HEK293 (cell line): ENCODE measurements around the gene ANKRD40.

Experiments
- HOXC10 ChIP-seq: sonication (generic); formaldehyde crosslinking; IDR thresholded peaks from 2 replicates; pipeline ENCODE4 v1.8.1; 2023; ENCODE audit warnings: mild to moderate bottlenecking, missing genetic modification reagents
- KLF7 ChIP-seq: fragments of 450-650 bp; formaldehyde crosslinking; IDR thresholded peaks from 2 replicates; pipeline ENCODE4 v1.5.1; 2016; ENCODE audit warnings: missing biosample characterization, missing genetic modification characterization, borderline replicate concordance
- OVOL3 ChIP-seq: fragments of 450-650 bp; formaldehyde crosslinking; IDR thresholded peaks from 2 replicates; pipeline ENCODE4 v1.5.1; 2016; ENCODE audit warnings: missing biosample characterization, missing genetic modification characterization
- RBAK ChIP-seq: fragments of 450-650 bp; formaldehyde crosslinking; IDR thresholded peaks from 2 replicates; pipeline ENCODE4 v1.5.1; 2016; ENCODE audit warnings: missing biosample characterization, missing genetic modification characterization
- SALL2 ChIP-seq: fragments of 450-650 bp; formaldehyde crosslinking; IDR thresholded peaks from 2 replicates; pipeline ENCODE4 v1.5.0; 2017; ENCODE audit warnings: missing biosample characterization, mild to moderate bottlenecking, missing genetic modification characterization, borderline replicate concordance
- ZBTB10 ChIP-seq: fragments of 450-650 bp; formaldehyde crosslinking; IDR thresholded peaks from 2 replicates; pipeline ENCODE4 v1.5.1; 2016; ENCODE audit warnings: missing biosample characterization, missing genetic modification characterization
- ZNF10 ChIP-seq: fragments of 450-650 bp; formaldehyde crosslinking; IDR thresholded peaks from 2 replicates; pipeline ENCODE4 v1.5.1; 2017; ENCODE audit warnings: missing biosample characterization, missing genetic modification characterization
- ZNF112 ChIP-seq: fragments of 450-650 bp; formaldehyde crosslinking; IDR thresholded peaks from 2 replicates; pipeline ENCODE4 v1.5.0; 2017; ENCODE audit warnings: missing biosample characterization, missing genetic modification characterization
- ZNF18 ChIP-seq: fragments of 450-650 bp; formaldehyde crosslinking; IDR thresholded peaks from 2 replicates; pipeline ENCODE4 v1.5.1; 2016; ENCODE audit warnings: missing biosample characterization, missing genetic modification characterization
- ZNF248 ChIP-seq: fragments of 450-650 bp; formaldehyde crosslinking; IDR thresholded peaks from 2 replicates; pipeline ENCODE4 v1.5.1; 2017; ENCODE audit warnings: missing biosample characterization, missing genetic modification characterization
- ZNF335 ChIP-seq: fragments of 450-650 bp; formaldehyde crosslinking; conservative IDR thresholded peaks from 2 replicates; pipeline ENCODE4 v1.5.1; 2016; ENCODE audit warnings: missing biosample characterization, missing genetic modification characterization
- ZNF362 ChIP-seq: fragments of 450-650 bp; formaldehyde crosslinking; IDR thresholded peaks from 2 replicates; pipeline ENCODE4 v1.5.1; 2016; ENCODE audit warnings: missing biosample characterization, missing genetic modification characterization
- ZNF423 ChIP-seq: fragments of 450-650 bp; formaldehyde crosslinking; IDR thresholded peaks from 2 replicates; pipeline ENCODE4 v1.5.1; 2016; ENCODE audit warnings: missing biosample characterization, missing genetic modification characterization
- ZNF639 ChIP-seq: fragments of 450-650 bp; formaldehyde crosslinking; IDR thresholded peaks from 2 replicates; pipeline ENCODE4 v1.5.1; 2016; ENCODE audit warnings: missing biosample characterization, missing genetic modification characterization
- ZNF76 ChIP-seq: fragments of 450-650 bp; formaldehyde crosslinking; IDR thresholded peaks from 2 replicates; pipeline ENCODE4; 2016; ENCODE audit warnings: low read depth, missing biosample characterization, missing genetic modification characterization, borderline replicate concordance
- ZNF776 ChIP-seq: fragments of 450-650 bp; formaldehyde crosslinking; IDR thresholded peaks from 2 replicates; pipeline ENCODE4 v1.5.0; 2017; ENCODE audit warnings: missing biosample characterization, missing genetic modification characterization, borderline replicate concordance
- ZNF792 ChIP-seq: fragments of 450-650 bp; formaldehyde crosslinking; IDR thresholded peaks from 2 replicates; pipeline ENCODE4 v1.5.1; 2016; ENCODE audit warnings: missing biosample characterization, missing genetic modification characterization
- ZNF843 ChIP-seq: fragments of 450-650 bp; formaldehyde crosslinking; IDR thresholded peaks from 2 replicates; pipeline ENCODE4 v1.5.1; 2016; ENCODE audit warnings: missing biosample characterization, missing genetic modification characterization
- ZSCAN30 ChIP-seq: fragments of 450-650 bp; IDR thresholded peaks from 2 replicates; pipeline ENCODE4 v1.5.1; 2018; ENCODE audit warnings: missing biosample characterization, mild to moderate bottlenecking, missing genetic modification characterization, moderate library complexity
- TF ChIP-seq, protein P1 (sequence below): fragments of 450-650 bp; formaldehyde crosslinking; IDR thresholded peaks from 2 replicates; pipeline ENCODE4 v1.5.1; 2016; ENCODE audit warnings: missing biosample characterization, missing genetic modification characterization, borderline replicate concordance
- TF ChIP-seq, protein P2 (sequence below): fragments of 450-650 bp; formaldehyde crosslinking; IDR thresholded peaks from 2 replicates; pipeline ENCODE4 v1.5.1; 2016; ENCODE audit warnings: missing biosample characterization, missing genetic modification characterization
- TF ChIP-seq, protein P3 (sequence below): fragments of 450-650 bp; formaldehyde crosslinking; IDR thresholded peaks from 2 replicates; pipeline ENCODE4 v1.5.1; 2017; ENCODE audit warnings: missing biosample characterization, missing genetic modification characterization

The ANKRD40 gene

GRCh38 chr17:50707289-50708049, at the start of gene ANKRD40 (continued):
- TF ChIP-seq, protein P1, sequence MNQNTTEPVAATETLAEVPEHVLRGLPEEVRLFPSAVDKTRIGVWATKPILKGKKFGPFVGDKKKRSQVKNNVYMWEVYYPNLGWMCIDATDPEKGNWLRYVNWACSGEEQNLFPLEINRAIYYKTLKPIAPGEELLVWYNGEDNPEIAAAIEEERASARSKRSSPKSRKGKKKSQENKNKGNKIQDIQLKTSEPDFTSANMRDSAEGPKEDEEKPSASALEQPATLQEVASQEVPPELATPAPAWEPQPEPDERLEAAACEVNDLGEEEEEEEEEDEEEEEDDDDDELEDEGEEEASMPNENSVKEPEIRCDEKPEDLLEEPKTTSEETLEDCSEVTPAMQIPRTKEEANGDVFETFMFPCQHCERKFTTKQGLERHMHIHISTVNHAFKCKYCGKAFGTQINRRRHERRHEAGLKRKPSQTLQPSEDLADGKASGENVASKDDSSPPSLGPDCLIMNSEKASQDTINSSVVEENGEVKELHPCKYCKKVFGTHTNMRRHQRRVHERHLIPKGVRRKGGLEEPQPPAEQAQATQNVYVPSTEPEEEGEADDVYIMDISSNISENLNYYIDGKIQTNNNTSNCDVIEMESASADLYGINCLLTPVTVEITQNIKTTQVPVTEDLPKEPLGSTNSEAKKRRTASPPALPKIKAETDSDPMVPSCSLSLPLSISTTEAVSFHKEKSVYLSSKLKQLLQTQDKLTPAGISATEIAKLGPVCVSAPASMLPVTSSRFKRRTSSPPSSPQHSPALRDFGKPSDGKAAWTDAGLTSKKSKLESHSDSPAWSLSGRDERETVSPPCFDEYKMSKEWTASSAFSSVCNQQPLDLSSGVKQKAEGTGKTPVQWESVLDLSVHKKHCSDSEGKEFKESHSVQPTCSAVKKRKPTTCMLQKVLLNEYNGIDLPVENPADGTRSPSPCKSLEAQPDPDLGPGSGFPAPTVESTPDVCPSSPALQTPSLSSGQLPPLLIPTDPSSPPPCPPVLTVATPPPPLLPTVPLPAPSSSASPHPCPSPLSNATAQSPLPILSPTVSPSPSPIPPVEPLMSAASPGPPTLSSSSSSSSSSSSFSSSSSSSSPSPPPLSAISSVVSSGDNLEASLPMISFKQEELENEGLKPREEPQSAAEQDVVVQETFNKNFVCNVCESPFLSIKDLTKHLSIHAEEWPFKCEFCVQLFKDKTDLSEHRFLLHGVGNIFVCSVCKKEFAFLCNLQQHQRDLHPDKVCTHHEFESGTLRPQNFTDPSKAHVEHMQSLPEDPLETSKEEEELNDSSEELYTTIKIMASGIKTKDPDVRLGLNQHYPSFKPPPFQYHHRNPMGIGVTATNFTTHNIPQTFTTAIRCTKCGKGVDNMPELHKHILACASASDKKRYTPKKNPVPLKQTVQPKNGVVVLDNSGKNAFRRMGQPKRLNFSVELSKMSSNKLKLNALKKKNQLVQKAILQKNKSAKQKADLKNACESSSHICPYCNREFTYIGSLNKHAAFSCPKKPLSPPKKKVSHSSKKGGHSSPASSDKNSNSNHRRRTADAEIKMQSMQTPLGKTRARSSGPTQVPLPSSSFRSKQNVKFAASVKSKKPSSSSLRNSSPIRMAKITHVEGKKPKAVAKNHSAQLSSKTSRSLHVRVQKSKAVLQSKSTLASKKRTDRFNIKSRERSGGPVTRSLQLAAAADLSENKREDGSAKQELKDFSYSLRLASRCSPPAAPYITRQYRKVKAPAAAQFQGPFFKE, result no peak
- peak; percentile 99 for TF ChIP-seq ZSCAN30 (tag by site-specific recombination)
- TF ChIP-seq ZNF776 (tag by site-specific recombination), result no peak
- no peak for TF ChIP-seq SALL2 (tag by site-specific recombination)
- peak; percentile 26; the same call in 1 of the 2 replicates for TF ChIP-seq HOXC10 (CRISPR knock-in tag)
- no peak for TF ChIP-seq ZNF18
- TF ChIP-seq ZNF843 (tag by site-specific recombination), result peak; percentile 32; the same call in 1 of the 2 replicates
- peak; percentile 89 for TF ChIP-seq ZBTB10 (tag by site-specific recombination)
- TF ChIP-seq ZNF76, result peak; percentile 52
- TF ChIP-seq ZNF335 (tag by site-specific recombination), result peak; percentile 94
- TF ChIP-seq RBAK (tag by site-specific recombination), result no peak
- peak; percentile 87; the same call in 1 of the 2 replicates for TF ChIP-seq KLF7 (tag by site-specific recombination)
- no peak for TF ChIP-seq ZNF248 (tag by site-specific recombination)
- peak; percentile 40; the same call in 1 of the 2 replicates for TF ChIP-seq ZNF10 (tag by site-specific recombination)
- TF ChIP-seq ZNF639 (tag by site-specific recombination), result peak; percentile 94
- TF ChIP-seq, protein P2, sequence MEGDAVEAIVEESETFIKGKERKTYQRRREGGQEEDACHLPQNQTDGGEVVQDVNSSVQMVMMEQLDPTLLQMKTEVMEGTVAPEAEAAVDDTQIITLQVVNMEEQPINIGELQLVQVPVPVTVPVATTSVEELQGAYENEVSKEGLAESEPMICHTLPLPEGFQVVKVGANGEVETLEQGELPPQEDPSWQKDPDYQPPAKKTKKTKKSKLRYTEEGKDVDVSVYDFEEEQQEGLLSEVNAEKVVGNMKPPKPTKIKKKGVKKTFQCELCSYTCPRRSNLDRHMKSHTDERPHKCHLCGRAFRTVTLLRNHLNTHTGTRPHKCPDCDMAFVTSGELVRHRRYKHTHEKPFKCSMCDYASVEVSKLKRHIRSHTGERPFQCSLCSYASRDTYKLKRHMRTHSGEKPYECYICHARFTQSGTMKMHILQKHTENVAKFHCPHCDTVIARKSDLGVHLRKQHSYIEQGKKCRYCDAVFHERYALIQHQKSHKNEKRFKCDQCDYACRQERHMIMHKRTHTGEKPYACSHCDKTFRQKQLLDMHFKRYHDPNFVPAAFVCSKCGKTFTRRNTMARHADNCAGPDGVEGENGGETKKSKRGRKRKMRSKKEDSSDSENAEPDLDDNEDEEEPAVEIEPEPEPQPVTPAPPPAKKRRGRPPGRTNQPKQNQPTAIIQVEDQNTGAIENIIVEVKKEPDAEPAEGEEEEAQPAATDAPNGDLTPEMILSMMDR (tag by site-specific recombination), result peak; percentile 28; the same call in 1 of the 2 replicates
- TF ChIP-seq ZNF792 (tag by site-specific recombination), result peak; percentile 52; the same call in 1 of the 2 replicates
- TF ChIP-seq, protein P3, sequence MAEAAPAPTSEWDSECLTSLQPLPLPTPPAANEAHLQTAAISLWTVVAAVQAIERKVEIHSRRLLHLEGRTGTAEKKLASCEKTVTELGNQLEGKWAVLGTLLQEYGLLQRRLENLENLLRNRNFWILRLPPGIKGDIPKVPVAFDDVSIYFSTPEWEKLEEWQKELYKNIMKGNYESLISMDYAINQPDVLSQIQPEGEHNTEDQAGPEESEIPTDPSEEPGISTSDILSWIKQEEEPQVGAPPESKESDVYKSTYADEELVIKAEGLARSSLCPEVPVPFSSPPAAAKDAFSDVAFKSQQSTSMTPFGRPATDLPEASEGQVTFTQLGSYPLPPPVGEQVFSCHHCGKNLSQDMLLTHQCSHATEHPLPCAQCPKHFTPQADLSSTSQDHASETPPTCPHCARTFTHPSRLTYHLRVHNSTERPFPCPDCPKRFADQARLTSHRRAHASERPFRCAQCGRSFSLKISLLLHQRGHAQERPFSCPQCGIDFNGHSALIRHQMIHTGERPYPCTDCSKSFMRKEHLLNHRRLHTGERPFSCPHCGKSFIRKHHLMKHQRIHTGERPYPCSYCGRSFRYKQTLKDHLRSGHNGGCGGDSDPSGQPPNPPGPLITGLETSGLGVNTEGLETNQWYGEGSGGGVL (tag by site-specific recombination), result peak; percentile 54
- TF ChIP-seq OVOL3, result peak; percentile 32; the same call in 1 of the 2 replicates
- peak; percentile 36; the same call in 1 of the 2 replicates for TF ChIP-seq ZNF423 (tag by site-specific recombination)
- no peak for TF ChIP-seq ZNF362
- TF ChIP-seq ZNF112 (tag by site-specific recombination), result no peak
